Measurements from ENCODE around the gene DHRS7C. TPM values are rescaled to one million over a fixed set of nuclear protein-coding genes. Genes with fewer than 3 reads are reported as not detected.

Gene DHRS7C
- total and polyA plus RNA-seq, 2 of the 13 experiments (the other 11 are each of a cell fraction or from before 2014, with no cell fraction given): not detected

GRCh38 chr17:9783050-9783449 is 8.3 kb downstream of the DHRS7C start:
- H3K79me2 ChIP-seq (ENCODE audit: insufficient read depth, low read length): no peaks in the 10 kb centered on the region
- intact Hi-C loops (cut with micrococcal nuclease; ENCODE audit: unreplicated experiment) (no loop called here), in situ Hi-C loops (cut with HindIII; ENCODE audit: extremely low pct_ligation_motif_present, low pct_unique_long_range_greater_than_20kb) (no loop called here)
- ChIA-PET CTCF (ENCODE audit: low intra/inter-chr PET ratio, low total read pairs) (no interaction called here), POLR2A (no interaction called here)
- no peaks in the 10 kb centered on the region for H3K36me3 ChIP-seq (replicated peaks in 1 of 2; ENCODE audit: control insufficient read depth in 1 of 2, insufficient read depth in 2 of 2, low read length in 2 of 2)
- BruUV-seq (replicated peaks): no TSS peak
- H3K9me3 ChIP-seq (ENCODE audit: low read length): no peaks in the 10 kb centered on the region
- ATAC-seq (no peak), FAIRE-seq (no peak), DNase-seq (ENCODE audit: low spot score) (no peak)
- H2AFZ ChIP-seq (ENCODE audit: low read length): no peak overlapping the region
- H3K9ac ChIP-seq (ENCODE audit: insufficient read depth, low read depth, low read length): no peak overlapping the region
- WGBS (ENCODE audit: low lambda C conversion rate): 10% methylated on average over 4 of the region's 4 CpGs
- H3K4me2 ChIP-seq (ENCODE audit: low read depth, low read length): no peak overlapping the region
- no peaks in the 10 kb centered on the region for H4K20me1 ChIP-seq (ENCODE audit: insufficient read depth, low read length)
- H3K27me3 ChIP-seq (ENCODE audit: control insufficient read depth in 1 of 2, insufficient read depth in 2 of 2, low read length in 2 of 2): peaks cover 2 to 46% of the 10 kb centered on the region in 2 experiments; a peak in 4 of 5 replicates
- no peak overlapping the region for H3K27ac ChIP-seq (ENCODE audit: extremely low read length, insufficient read depth, low read length)
- TF ChIP-seq ZNF605 (CRISPR knock-in tag; IDR thresholded peaks at IDR 0.05) (no peak), NFYC (CRISPR knock-in tag; IDR thresholded peaks at IDR 0.05) (no peak), ZBTB7A (CRISPR knock-in tag; IDR thresholded peaks at IDR 0.05) (no peak), ZFY (CRISPR knock-in tag; IDR thresholded peaks at IDR 0.05) (no peak), NFIB (CRISPR knock-in tag; IDR thresholded peaks at IDR 0.05; ENCODE audit: borderline replicate concordance) (no peak), HNRNPL (IDR thresholded peaks at IDR 0.05; ENCODE audit: low read depth, low read length) (no peak), SMAD9 (CRISPR knock-in tag; IDR thresholded peaks at IDR 0.05) (no peak), HNRNPK (IDR thresholded peaks at IDR 0.05; ENCODE audit: low read depth, low read length, poor library complexity, severe bottlenecking) (no peak), HOXA9 (CRISPR knock-in tag; IDR thresholded peaks at IDR 0.05; ENCODE audit: borderline replicate concordance) (no peak), ZNF619 (CRISPR knock-in tag; IDR thresholded peaks at IDR 0.05) (no peak)
- TF ChIP-seq, protein P1, sequence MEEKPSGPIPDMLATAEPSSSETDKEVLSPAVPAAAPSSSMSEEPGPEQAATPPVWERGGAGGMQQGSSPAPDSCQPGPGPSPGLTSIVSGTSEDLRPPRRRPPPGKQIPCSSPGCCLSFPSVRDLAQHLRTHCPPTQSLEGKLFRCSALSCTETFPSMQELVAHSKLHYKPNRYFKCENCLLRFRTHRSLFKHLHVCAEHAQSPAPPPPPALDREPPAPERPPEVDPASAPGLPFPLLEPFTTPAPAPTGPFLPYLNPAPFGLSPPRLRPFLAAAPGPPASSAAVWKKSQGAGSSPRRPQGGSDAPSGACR (CRISPR knock-in tag; IDR thresholded peaks at IDR 0.05): no peak
- no peak overlapping the region for H3K4me3 ChIP-seq (replicated peaks in 1 of 3; ENCODE audit: insufficient read depth in 1 of 3, low read depth in 2 of 3, low read length in 3 of 3)
- H3K4me1 ChIP-seq (ENCODE audit: insufficient read depth, low read length): no peaks in the 10 kb centered on the region
